ENCODE data around the gene DARS2.
A peak's percentile ranks its signal among the peaks of the same experiment; 100 is the strongest.
"Not testable (repeated sequence)": the region's sequence is repeated elsewhere in the genome, so short reads cannot be mapped to it uniquely, and the experiment has no call there.

DARS2 gene

GRCh38 chr1:173862146-173862768 is 37.8 kb downstream of the DARS2 start:
- DNase-seq, result not testable (repeated sequence)

GRCh38 chr1:173862769-173863223 is 38.3 kb downstream of the DARS2 start:
- no peak for DNase-seq

GRCh38 chr1:173863224-173864161 is 39.0 kb downstream of the DARS2 start:
- DNase-seq, result no peak

- no peak for DNase-seq
Measured at GRCh38 chr1:173864179-173864867, 39.9 kb downstream of the DARS2 start.

GRCh38 chr1:173865468-173866164 is 41.1 kb downstream of the DARS2 start:
- DNase-seq, result no peak

GRCh38 chr1:173866413-173867115 is 42.1 kb downstream of the DARS2 start:
- no peak for DNase-seq

GRCh38 chr1:173867141-173867752 is 42.8 kb downstream of the DARS2 start:
- peak; percentile 72 for DNase-seq

GRCh38 chr1:173867753-173868265 is 43.3 kb downstream of the DARS2 start, which contains the start of gene GAS5:
TSS of gene GAS5 (minus strand) at chr1:173867989.
- peak; percentile 100 for DNase-seq

GRCh38 chr1:173868266-173869020 is 44.0 kb downstream of the DARS2 start, which contains the start of gene ZBTB37:
TSS of gene ZBTB37 (plus strand) at chr1:173868380. CDS start at chr1:173870226, 1,846 bp downstream.
- peak; percentile 95 for DNase-seq

GRCh38 chr1:173869021-173869359 is 44.5 kb downstream of the DARS2 start:
- DNase-seq, result no peak

GRCh38 chr1:173870252-173871075 is 46.0 kb downstream of the DARS2 start:
- DNase-seq, result no peak

- no peak for DNase-seq
Measured at GRCh38 chr1:173871091-173871490, 46.6 kb downstream of the DARS2 start.

GRCh38 chr1:173871500-173871899 is 47.0 kb downstream of the DARS2 start:
- no peak for DNase-seq

- DNase-seq, result no peak
Measured at GRCh38 chr1:173876732-173877131, 52.3 kb downstream of the DARS2 start.

- DNase-seq, result no peak
Measured at GRCh38 chr1:173878251-173878650, 53.8 kb downstream of the DARS2 start.

- not testable (repeated sequence) for DNase-seq
Measured at GRCh38 chr1:173881117-173881516, 56.6 kb downstream of the DARS2 start.

GRCh38 chr1:173884701-173885100 is 60.2 kb downstream of the DARS2 start:
- DNase-seq, result no peak

- DNase-seq, result no peak
Measured at GRCh38 chr1:173886746-173887611, 62.5 kb downstream of the DARS2 start.

- DNase-seq, result no peak
Measured at GRCh38 chr1:173887627-173888026, 63.2 kb downstream of the DARS2 start.

Measured in NCI-H146 (cell line).